H1 (cell line): ENCODE data around the gene GNAL. TPM values are rescaled to one million over a fixed set of nuclear protein-coding genes. Genes with fewer than 3 reads are reported as not detected.

ENCODE experiments used
- CTCF ChIA-PET: fragments of 300-600 bp; sonication (Branson Sonifier 250); formaldehyde crosslinking; loops from one replicate; lab custom pipeline; 2021; ENCODE audit not compliant: partially characterized antibody; lab: Charles Lee
- POLR2A ChIA-PET: fragments of 300-600 bp; sonication (Branson Sonifier 250); formaldehyde crosslinking; loops from one replicate; lab custom pipeline; 2021; ENCODE audit warnings: inconsistent platforms; ENCODE audit not compliant: partially characterized antibody; lab: Charles Lee
- DNase-seq, 2 experiments: peaks; one replicate each; pipeline versions ENCODE4 v3.0.0 to v3.0.0-alpha.2; 2010 to 2022; ENCODE audit warnings: low spot score in 2 of 2, low read depth in 1 of 2, mixed read lengths in 1 of 2
- FAIRE-seq: peaks from 2 replicates; lab custom pipeline; 2011; peaks lifted over from hg19 to GRCh38; lab: Jason Lieb, UNC
- H2AFZ ChIP-seq: 2 replicates; pipeline ENCODE4 v1.8.1; 2012; ENCODE audit warnings: low read length, inconsistent platforms
- H2AK5ac ChIP-seq: 2 replicates; pipeline ENCODE4 v1.6.1; 2013; ENCODE audit warnings: low read depth, low read length
- H2BK120ac ChIP-seq: replicated peaks from 2 replicates; pipeline ENCODE3; 2013; ENCODE audit warnings: low read depth, low read length, inconsistent platforms
- H2BK12ac ChIP-seq: 2 replicates; pipeline ENCODE4 v1.6.1; 2013; ENCODE audit warnings: low read depth, low read length
- H2BK15ac ChIP-seq: 2 replicates; pipeline ENCODE4 v1.6.1; 2013; ENCODE audit warnings: low read length
- H2BK20ac ChIP-seq: 2 replicates; pipeline ENCODE4 v1.6.1; 2013; ENCODE audit warnings: low read length
- H2BK5ac ChIP-seq: 2 replicates; pipeline ENCODE4 v1.6.1; 2013; ENCODE audit warnings: low read depth, low read length
- H3K14ac ChIP-seq: 2 replicates; pipeline ENCODE4 v1.6.1; 2013; ENCODE audit warnings: inconsistent platforms; ENCODE audit not compliant: insufficient read length
- H3K18ac ChIP-seq: 2 replicates; pipeline ENCODE4 v1.6.1; 2013; ENCODE audit warnings: low read length; ENCODE audit errors: extremely low read depth
- H3K23ac ChIP-seq: 2 replicates; pipeline ENCODE4 v1.6.1; 2013; ENCODE audit warnings: inconsistent platforms; ENCODE audit not compliant: insufficient read length
- H3K23me2 ChIP-seq: 2 replicates; pipeline ENCODE4 v1.6.1; 2013; ENCODE audit warnings: low read depth, low read length
- H3K27ac ChIP-seq: 2 replicates; pipeline ENCODE4 v1.6.1; 2011; ENCODE audit warnings: low read depth, low read length, inconsistent platforms
- H3K27me3 ChIP-seq, 4 experiments: replicated peaks in 1 of 4; 1 replicate in 1 of 4; 2 replicates in 3 of 4; pipeline versions ENCODE4 v1.6.1 to v1.8.1; 2011 to 2013; ENCODE audit warnings: low read length in 3 of 4, mild to moderate bottlenecking in 3 of 4, inconsistent platforms in 2 of 4, mixed read lengths in 2 of 4, moderate library complexity in 1 of 4; ENCODE audit not compliant: control insufficient read depth in 3 of 4, insufficient read depth in 3 of 4; ENCODE audit errors: extremely low read depth in 1 of 4
- H3K36me3 ChIP-seq, 4 experiments: 2 replicates each; pipeline versions ENCODE4 v1.6.1 to v1.8.1; 2011 to 2013; ENCODE audit warnings: mild to moderate bottlenecking in 4 of 4, low read length in 3 of 4, moderate library complexity in 2 of 4, control low read depth in 1 of 4, inconsistent platforms in 1 of 4; ENCODE audit not compliant: insufficient read depth in 4 of 4, control insufficient read depth in 2 of 4
- H3K4ac ChIP-seq: replicated peaks from 2 replicates; pipeline ENCODE3; 2013; ENCODE audit warnings: low read length, low read depth, mixed read lengths, inconsistent platforms; ENCODE audit not compliant: insufficient read length
- H3K4me1 ChIP-seq, 4 experiments: replicated peaks in 1 of 4; 1 replicate in 1 of 4; 2 replicates in 3 of 4; pipeline versions ENCODE4 v1.6.1 to v1.8.1; 2011 to 2013; ENCODE audit warnings: low read length in 3 of 4, inconsistent platforms in 2 of 4, mixed read lengths in 1 of 4; ENCODE audit not compliant: insufficient read depth in 4 of 4, control insufficient read depth in 3 of 4
- H3K4me2 ChIP-seq, 2 experiments: 2 replicates each; pipeline versions ENCODE4 v1.6.1 to v1.8.1; 2011 to 2013; ENCODE audit warnings: low read depth in 2 of 2, low read length in 2 of 2, control low read depth in 1 of 2, inconsistent platforms in 1 of 2, mild to moderate bottlenecking in 1 of 2; ENCODE audit not compliant: insufficient read depth in 1 of 2
- H3K4me3 ChIP-seq, 4 experiments: fragments of 200-600, 300-600 bp in 1 of 4; sonication (generic), shearing (Covaris generic), sonication (Bioruptor Twin) in 1 of 4; 2 replicates each; pipeline versions ENCODE4 v1.5.1 to v1.8.1; 2011 to 2016; ENCODE audit warnings: low read length in 4 of 4, low read depth in 3 of 4, control low read depth in 2 of 4, inconsistent platforms in 2 of 4, mild to moderate bottlenecking in 2 of 4, mixed read lengths in 1 of 4, moderate library complexity in 1 of 4; ENCODE audit not compliant: insufficient read depth in 2 of 4; ENCODE audit errors: extremely low read depth in 1 of 4
- H3K56ac ChIP-seq: replicated peaks from 2 replicates; pipeline ENCODE3; 2013; ENCODE audit warnings: low read depth, mild to moderate bottlenecking, mixed read lengths, low read length, inconsistent platforms; ENCODE audit not compliant: insufficient read length
- H3K79me1 ChIP-seq: 2 replicates; pipeline ENCODE4 v1.6.1; 2013; ENCODE audit warnings: low read depth, low read length, control low read depth
- H3K79me2 ChIP-seq, 2 experiments: 2 replicates each; pipeline versions ENCODE4 v1.6.1 to v1.8.1; 2012 to 2013; ENCODE audit warnings: low read length in 2 of 2, mild to moderate bottlenecking in 2 of 2, inconsistent platforms in 1 of 2; ENCODE audit not compliant: insufficient read depth in 2 of 2, control insufficient read depth in 1 of 2
- H3K9ac ChIP-seq, 4 experiments: replicated peaks in 1 of 4; 1 replicate in 1 of 4; 2 replicates in 3 of 4; pipeline versions ENCODE4 v1.6.1 to v1.8.1; 2011 to 2013; ENCODE audit warnings: low read depth in 3 of 4, low read length in 3 of 4, control low read depth in 2 of 4, mild to moderate bottlenecking in 2 of 4, moderate library complexity in 2 of 4, inconsistent platforms in 1 of 4; ENCODE audit errors: extremely low read depth in 1 of 4
- H3K9me3 ChIP-seq, 2 experiments: 2 replicates each; pipeline versions ENCODE4 v1.6.1 to v1.8.1; 2012 to 2013; ENCODE audit warnings: mild to moderate bottlenecking in 2 of 2, moderate library complexity in 2 of 2, control low read depth in 1 of 2, inconsistent platforms in 1 of 2, low read depth in 1 of 2, low read length in 1 of 2, mixed read lengths in 1 of 2; ENCODE audit not compliant: insufficient read depth in 2 of 2
- H4K20me1 ChIP-seq, 2 experiments: replicated peaks in 1 of 2; 2 replicates each; pipeline versions ENCODE3 to v1.8.1; 2011 to 2013; ENCODE audit warnings: inconsistent platforms in 2 of 2, low read length in 2 of 2, mild to moderate bottlenecking in 1 of 2; ENCODE audit not compliant: insufficient read depth in 2 of 2, control insufficient read depth in 1 of 2
- H4K5ac ChIP-seq: 2 replicates; pipeline ENCODE4 v1.6.1; 2013; ENCODE audit warnings: low read length, low read depth, mixed read lengths, inconsistent platforms; ENCODE audit not compliant: insufficient read length
- H4K8ac ChIP-seq: 2 replicates; pipeline ENCODE4 v1.8.0; 2013; ENCODE audit warnings: mild to moderate bottlenecking, moderate library complexity, low read length, inconsistent platforms; ENCODE audit not compliant: insufficient read depth; ENCODE audit errors: extremely low read depth
- H4K91ac ChIP-seq: replicated peaks from 2 replicates; pipeline ENCODE3; 2013; ENCODE audit warnings: low read length, mixed read lengths, inconsistent platforms; ENCODE audit not compliant: insufficient read length
- BCL11A ChIP-seq, 2 experiments: IDR thresholded peaks; one replicate each; pipeline ENCODE4 v1.6.1; 2011; ENCODE audit warnings: low read depth in 2 of 2, low read length in 2 of 2, mild to moderate bottlenecking in 2 of 2
- BRCA1 ChIP-seq: IDR thresholded peaks from 2 replicates; pipeline ENCODE4 v1.6.1; 2012; ENCODE audit warnings: low read depth, low read length, improper control_type of control experiment
- CHD2 ChIP-seq: IDR thresholded peaks from 2 replicates; pipeline ENCODE4 v1.6.1; 2012; ENCODE audit warnings: low read length, improper control_type of control experiment
- CTBP2 ChIP-seq: IDR thresholded peaks from 2 replicates; pipeline ENCODE4 v1.7.0; 2011; ENCODE audit warnings: borderline replicate concordance, mild to moderate bottlenecking, moderate library complexity, mixed read lengths, low read length; ENCODE audit not compliant: insufficient read depth, insufficient read length
- RFX5 ChIP-seq: IDR thresholded peaks from 2 replicates; pipeline ENCODE4 v1.6.1; 2011; ENCODE audit warnings: low read depth, low read length, improper control_type of control experiment, borderline replicate concordance
- SIX5 ChIP-seq: IDR thresholded peaks from 2 replicates; pipeline ENCODE4 v1.6.1; 2011; ENCODE audit warnings: mild to moderate bottlenecking, low read depth, low read length
- TAF1 ChIP-seq: IDR thresholded peaks from 2 replicates; pipeline ENCODE4 v1.6.1; 2011; ENCODE audit warnings: mild to moderate bottlenecking, low read depth, low read length
- YY1 ChIP-seq: IDR thresholded peaks from 2 replicates; pipeline ENCODE4 v1.6.1; 2011; ENCODE audit warnings: low read depth, mild to moderate bottlenecking, low read length
- WGBS, 2 experiments: shearing (Covaris generic) in 1 of 2; methylation state at CpG; one replicate each; pipeline versions ENCODE4 v1.1.6 to v1.1.7; 2013 to 2015; ENCODE audit warnings: low lambda C conversion rate in 2 of 2, mixed read lengths in 2 of 2, inconsistent platforms in 1 of 2, low coverage in 1 of 2, missing lambda C conversion rate in 1 of 2; ENCODE audit not compliant: insufficient replicate concordance in 2 of 2, insufficient coverage in 1 of 2, insufficient read length in 1 of 2; ENCODE audit errors: extremely low coverage in 1 of 2, missing lambda C conversion rate in 1 of 2; 5-methylcytosine and 5-hydroxymethylcytosine counted together
- polyA plus RNA-seq, 7 experiments: library from polyadenylated mRNA; depleted of rRNA in 3 of 7; stranded (reverse) in 5 of 7; unstranded in 2 of 7; fragments of >200 nt in 5 of 7; fragments of 200-250 nt in 2 of 7; gene quantifications; 1 replicate in 5 of 7; 2 replicates in 1 of 7; 4 replicates in 1 of 7; pipeline versions ENCODE4 v1.2.1 to v1.2.3, GENCODE V29; 2011 to 2013; ENCODE audit warnings: missing spikeins in 2 of 7, mixed read lengths in 2 of 7
- total RNA-seq: library from RNA; stranded (reverse); fragmentation: NEBNext Ultra II Directional; extraction: Animal tissue kit (Norgen Biotek cat#: 25700); gene quantifications from 2 replicates; pipeline ENCODE4 v1.2.1, GENCODE V29; 2021
- TF ChIP-seq, protein P1 (sequence below): IDR thresholded peaks from 2 replicates; pipeline ENCODE4 v1.6.1; 2012; ENCODE audit warnings: inconsistent platforms
- TF ChIP-seq, protein P2 (sequence below): IDR thresholded peaks from 2 replicates; pipeline ENCODE4 v1.6.1; 2011; ENCODE audit warnings: low read depth, mild to moderate bottlenecking, low read length; ENCODE audit not compliant: insufficient read depth

The GNAL gene
- total and polyA plus RNA-seq, 2 of the 8 experiments (the other 6 are each of a cell fraction or from before 2014, with no cell fraction given) = 13.2 to 18.3 TPM

GRCh38 chr18:11668441-11669169, 20.5 kb upstream of the GNAL start:
- H2AK5ac ChIP-seq = no peak overlapping the region; the same call in 1 of the 2 replicates
- no peak overlapping the region for H2BK5ac ChIP-seq
- TF ChIP-seq YY1 (no peak), SIX5 (no peak), RFX5 (no peak), BCL11A (IDR thresholded peaks at IDR 0.05; ENCODE audit: low read depth in 2 of 2, low read length in 2 of 2) (no peak), TAF1 (no peak), CHD2 (no peak), CTBP2 (no peak), BRCA1 (no peak)
- TF ChIP-seq, protein P1, sequence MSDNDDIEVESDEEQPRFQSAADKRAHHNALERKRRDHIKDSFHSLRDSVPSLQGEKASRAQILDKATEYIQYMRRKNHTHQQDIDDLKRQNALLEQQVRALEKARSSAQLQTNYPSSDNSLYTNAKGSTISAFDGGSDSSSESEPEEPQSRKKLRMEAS = no peak
- TF ChIP-seq, protein P2, sequence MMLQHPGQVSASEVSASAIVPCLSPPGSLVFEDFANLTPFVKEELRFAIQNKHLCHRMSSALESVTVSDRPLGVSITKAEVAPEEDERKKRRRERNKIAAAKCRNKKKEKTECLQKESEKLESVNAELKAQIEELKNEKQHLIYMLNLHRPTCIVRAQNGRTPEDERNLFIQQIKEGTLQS = no peak
- H2BK15ac ChIP-seq = peak overlapping the region; percentile 40; the same call in 1 of the 2 replicates
- H3K4me1 ChIP-seq = no peaks in the 10 kb centered on the region; a peak in 2 of 7 replicates
- no peak for DNase-seq
- 65% methylated on average over 10 of the region's 10 CpGs; no CpG with 5 or more reads in 1 of the 2 experiments for WGBS, 2 experiments
- H2BK20ac ChIP-seq = no peak overlapping the region; the same call in 1 of the 2 replicates
- H3K4me3 ChIP-seq = no peak overlapping the region
- H4K8ac ChIP-seq = no peak overlapping the region
- no peak overlapping the region for H3K4me2 ChIP-seq
- no peaks in the 10 kb centered on the region for H3K36me3 ChIP-seq
- no peak overlapping the region for H3K18ac ChIP-seq
- H3K79me1 ChIP-seq = no peaks in the 10 kb centered on the region
- no peak for FAIRE-seq
- no peak overlapping the region for H3K9ac ChIP-seq
- no peaks in the 10 kb centered on the region; a peak in 2 of 7 replicates for H3K27me3 ChIP-seq
- no peak overlapping the region for H2BK120ac ChIP-seq
- ChIA-PET CTCF (interaction anchor here (0.5 to 4.7 kb wide), 5 partner anchors 10 to 1338 kb away, joined by 3 to 41 read pairs (median 5); no protein-coding TSS in a partner anchor), POLR2A (no interaction called here)
- no peak overlapping the region for H3K14ac ChIP-seq
- H3K79me2 ChIP-seq = no peaks in the 10 kb centered on the region
- H3K4ac ChIP-seq = no peak overlapping the region
- H2BK12ac ChIP-seq = no peak overlapping the region
- H4K20me1 ChIP-seq = no peaks in the 10 kb centered on the region
- no peak overlapping the region for H4K5ac ChIP-seq
- H4K91ac ChIP-seq = no peak overlapping the region
- no peak overlapping the region for H3K27ac ChIP-seq
- H3K56ac ChIP-seq = no peak overlapping the region
- H3K23me2 ChIP-seq = no peaks in the 10 kb centered on the region
- no peak overlapping the region for H3K23ac ChIP-seq
- H3K9me3 ChIP-seq = no peaks in the 10 kb centered on the region
- peak overlapping the region; percentile 70; the same call in 1 of the 2 replicates for H2AFZ ChIP-seq
